Activated CD4-positive, alpha-beta T cell treated with anti-CD3 and anti-CD28 coated beads for 4 hours (primary cell): ENCODE results near the gene GCN1.
"Not testable (repeated sequence)": the region's sequence is repeated elsewhere in the genome, so short reads cannot be mapped to it uniquely, and the experiment has no call there.

Experiments
- DNase-seq, 2 donors: peaks; one replicate each; pipeline ENCODE4 v3.0.0-alpha.2; 2020

The GCN1 gene

DNA sequence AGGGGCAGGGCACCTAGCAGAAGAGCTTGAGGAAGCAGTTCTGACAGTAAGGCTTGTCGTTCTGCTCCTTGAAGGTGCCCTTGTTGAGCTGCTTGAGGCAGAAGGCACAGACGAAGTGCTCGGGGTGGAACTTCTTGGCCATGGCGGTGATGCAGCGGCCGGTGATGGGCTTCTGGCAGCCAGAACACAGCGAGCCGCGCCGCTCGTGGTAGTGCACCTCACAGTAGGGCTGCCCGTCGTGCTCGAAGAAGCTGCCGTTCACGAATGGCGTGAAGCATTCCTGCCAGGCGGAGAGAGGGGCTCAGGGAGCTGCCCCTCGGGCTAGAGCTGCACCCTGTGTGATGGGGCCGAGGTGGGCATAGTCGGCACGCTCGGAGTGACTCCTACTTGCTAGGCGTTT lies 17.8 kb upstream of the GCN1 start:
- no peak for DNase-seq

DNA sequence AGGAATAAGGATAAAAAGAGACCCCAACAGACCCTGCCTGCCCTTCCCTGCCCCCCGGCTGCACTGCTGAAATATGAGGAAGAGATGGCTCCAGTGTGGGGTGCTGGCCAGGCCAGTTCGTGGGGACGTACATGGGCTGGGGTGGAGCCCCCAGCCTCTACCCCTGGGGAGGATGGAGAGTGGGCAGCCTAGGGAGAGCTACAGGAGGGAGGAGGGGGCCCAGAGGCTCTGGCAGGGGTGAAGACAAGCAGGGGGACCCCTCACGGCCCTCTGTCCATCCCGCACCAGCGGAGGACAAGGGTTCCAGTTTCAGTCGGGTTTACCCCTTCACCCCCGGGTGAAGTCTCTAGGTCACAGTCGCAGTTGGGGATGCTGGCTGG lies 17.4 kb upstream of the GCN1 start:
- no peak for DNase-seq

DNA sequence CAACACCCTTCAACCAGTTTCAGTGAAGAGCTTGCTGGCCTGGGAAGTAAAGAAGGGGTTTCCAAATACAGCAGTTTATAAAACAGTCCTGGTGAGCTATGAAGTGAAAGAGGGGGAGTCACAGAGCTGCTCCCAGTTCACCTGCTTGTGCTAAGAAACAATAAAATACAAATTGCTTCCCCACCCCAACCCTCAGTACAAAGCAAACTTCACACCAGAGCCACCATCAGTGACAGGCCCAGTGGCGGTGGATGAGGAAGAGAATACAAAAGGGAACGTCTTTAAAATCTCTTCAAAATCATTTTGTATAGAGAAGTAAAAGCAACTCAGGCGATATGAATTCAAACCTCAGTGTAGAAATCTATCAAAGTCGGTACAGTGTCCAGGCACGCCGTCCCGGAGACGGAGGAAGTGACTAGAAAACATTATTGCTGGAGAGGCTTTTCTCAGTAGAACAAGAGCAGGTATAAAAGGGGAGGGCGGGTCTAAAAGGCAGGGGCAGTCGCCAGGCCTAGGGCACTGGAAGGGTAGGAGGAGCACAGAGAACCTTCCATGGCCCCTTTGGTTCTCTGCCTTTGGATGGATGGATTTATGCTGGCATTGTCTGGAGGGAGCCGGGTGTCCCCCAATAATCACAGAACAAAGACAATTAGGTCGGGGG lies 16.9 kb upstream of the GCN1 start:
- DNase-seq, result no peak

GRCh38 chr12:120209851-120210250 lies 15.3 kb upstream of the GCN1 start:
- DNase-seq, result no peak

DNA sequence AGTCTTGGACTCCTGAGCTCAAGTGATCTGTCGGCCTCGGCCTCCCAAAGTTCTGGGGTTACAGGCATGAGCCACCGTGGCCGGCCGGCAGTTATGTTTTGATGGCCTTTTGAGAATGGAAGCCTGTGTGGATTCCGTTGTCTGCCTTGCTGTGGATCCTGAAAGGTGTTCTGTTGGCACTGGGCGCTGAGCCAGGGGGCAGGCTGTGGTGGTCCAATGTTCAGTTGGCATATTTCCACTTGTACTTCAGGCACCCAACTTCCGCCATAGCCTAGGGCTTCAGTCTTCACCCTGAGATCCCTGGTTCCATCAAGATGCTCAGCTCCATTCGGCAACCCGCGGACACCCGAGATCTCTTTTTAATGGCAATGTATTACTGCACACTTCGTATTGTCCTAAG lies 12.7 kb upstream of the GCN1 start:
- no peak for DNase-seq

DNA sequence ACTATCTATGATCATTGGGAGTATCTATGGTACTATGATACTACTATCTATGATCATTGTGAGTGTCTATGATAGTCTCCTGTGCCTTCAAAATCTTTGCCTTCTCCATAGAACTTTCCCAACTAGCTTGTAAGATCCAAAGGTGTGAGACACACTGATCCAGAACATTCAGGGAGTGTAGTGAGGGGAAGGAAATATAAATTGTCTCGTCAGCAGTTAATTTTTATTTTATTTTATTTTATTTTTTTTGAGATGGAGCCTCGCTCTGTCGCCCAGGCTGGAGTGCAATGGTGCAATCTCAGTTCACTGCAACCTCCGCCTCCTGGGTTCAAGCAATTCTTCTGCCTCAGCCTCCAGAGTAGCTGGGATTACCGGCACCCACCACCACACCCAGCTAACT lies 12.3 kb upstream of the GCN1 start:
- DNase-seq, result not testable (repeated sequence)

DNA sequence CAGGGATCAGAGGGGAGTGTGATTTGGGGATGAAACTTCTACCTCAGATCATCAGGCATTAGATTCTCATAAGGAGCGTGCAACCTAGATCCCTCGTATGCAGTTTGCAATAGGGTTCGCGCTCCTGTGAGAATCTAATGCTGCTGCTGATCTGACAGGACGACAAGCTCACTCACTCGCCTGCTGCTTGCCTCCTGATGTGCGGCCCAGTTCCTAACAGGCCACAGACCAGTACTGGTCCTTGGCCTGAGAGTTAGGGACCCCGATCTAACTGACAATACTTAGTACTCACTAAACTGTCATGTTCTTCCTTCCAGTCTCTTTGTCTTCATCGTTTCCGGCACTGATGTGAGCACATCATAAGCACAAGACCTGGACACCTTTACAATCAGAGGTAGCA lies 11.7 kb upstream of the GCN1 start:
- DNase-seq, result no peak

GRCh38 chr12:120204171-120204570 lies 9.7 kb upstream of the GCN1 start:
- no peak for DNase-seq

GRCh38 chr12:120200364-120200800 lies 5.9 kb upstream of the GCN1 start:
- peak in 1 of 2 donors; percentile 24 for DNase-seq

GRCh38 chr12:120199595-120200306 lies 5.2 kb upstream of the GCN1 start:
- DNase-seq, result peak in 1 of 2 donors; percentile 43

DNA sequence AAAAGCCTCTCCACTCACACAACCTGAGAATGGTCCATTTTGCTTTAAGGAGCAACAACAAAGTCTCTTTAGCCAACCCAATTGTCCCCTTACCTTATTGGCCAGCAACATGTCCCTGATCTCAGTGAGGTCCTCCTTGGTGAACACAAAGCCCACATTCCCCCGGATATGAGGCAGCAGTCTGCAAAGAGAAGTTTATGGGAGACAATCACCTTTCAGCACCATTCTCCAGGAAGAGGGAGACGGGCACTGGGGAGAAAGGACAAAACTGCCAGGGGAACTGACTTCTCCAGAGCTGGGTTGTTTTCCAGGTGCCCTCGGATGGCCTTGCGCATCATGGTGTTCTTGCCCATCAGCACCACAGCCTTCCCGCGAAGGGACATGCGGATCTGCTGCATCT lies 4.5 kb upstream of the GCN1 start:
- no peak for DNase-seq

DNA sequence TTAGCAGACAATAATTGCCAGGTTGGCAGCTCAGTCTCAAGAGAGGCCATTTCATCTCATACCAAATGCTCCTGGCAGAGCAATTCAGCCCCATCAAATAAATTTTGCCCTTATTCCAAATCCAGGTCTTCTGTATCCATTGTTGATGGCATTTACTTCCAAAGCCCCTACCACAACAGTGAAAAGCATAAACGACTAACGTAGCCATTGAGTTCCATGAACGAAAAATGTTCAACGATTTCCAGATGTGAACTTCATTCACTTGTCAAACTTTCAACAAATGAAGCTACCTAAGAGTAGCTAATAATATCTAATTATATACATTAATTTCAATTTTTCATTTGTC lies 3.0 kb upstream of the GCN1 start:
- DNase-seq, result no peak

GRCh38 chr12:120196817-120197541 lies 2.5 kb upstream of the GCN1 start:
- not testable (repeated sequence) for DNase-seq

DNA sequence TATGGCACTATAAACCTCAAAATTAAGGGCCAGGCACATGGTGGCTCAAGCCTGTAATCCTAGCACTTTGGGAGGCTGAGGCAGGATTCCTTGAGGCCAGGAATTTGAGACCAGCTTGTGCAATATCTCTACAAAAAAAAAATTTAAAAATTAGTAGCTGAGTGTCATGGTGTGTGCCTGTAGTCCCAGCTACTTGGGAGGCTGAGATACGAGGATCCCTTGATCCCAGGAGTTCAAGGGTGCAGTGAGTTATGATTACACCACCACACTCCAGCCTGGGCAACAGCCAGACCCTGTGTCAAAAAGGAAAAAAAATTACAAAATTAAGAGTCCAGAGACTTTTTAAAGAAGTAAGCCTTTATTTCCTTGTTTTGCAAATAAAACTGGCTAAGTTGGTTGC lies 1.8 kb upstream of the GCN1 start:
- no peak for DNase-seq

DNA sequence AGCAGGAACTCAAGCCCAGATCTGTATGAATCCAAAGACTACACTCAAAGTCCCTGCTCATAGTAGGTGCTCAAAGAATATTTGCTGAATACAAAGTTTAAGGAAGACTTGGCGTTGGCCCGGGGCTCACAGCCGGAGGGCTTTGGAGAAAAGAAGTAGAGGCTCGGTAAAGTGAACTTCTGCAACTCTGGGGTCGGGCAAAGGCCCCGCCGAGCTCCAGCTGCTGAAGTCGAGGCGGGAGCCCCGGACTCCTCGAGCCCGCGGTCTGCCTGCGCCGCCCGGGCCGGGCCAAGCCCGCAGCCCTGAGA lies 335 bp downstream of the GCN1 start:
- DNase-seq, result no peak

- DNase-seq, result not testable (repeated sequence)
These were observed 1.2 kb downstream of the GCN1 start for GRCh38 chr12:120193286-120193685.

- no peak for DNase-seq
These were observed 3.5 kb downstream of the GCN1 start for GRCh38 chr12:120190985-120191480.

DNA sequence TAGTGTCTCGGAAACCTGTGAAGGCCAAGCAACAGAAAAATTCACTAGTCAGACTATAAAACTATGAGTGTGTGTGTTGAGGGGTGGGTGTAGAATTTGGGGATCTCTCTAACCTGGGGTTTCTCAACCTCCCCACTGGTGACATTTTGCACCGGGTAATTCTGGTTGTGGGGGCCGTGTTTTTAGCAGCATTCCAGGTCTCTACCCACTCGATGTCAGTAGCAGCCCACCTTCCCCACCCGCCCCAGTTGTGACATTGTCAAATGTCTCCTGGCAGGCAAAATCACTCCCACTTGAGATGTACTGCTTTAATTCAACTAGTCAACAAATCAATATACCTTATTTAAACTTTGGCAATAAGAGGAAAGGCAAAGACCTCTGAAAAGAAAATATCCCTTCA lies 4.1 kb downstream of the GCN1 start:
- no peak for DNase-seq

- no peak for DNase-seq
These were observed 7.9 kb downstream of the GCN1 start for GRCh38 chr12:120186654-120187053.

DNA sequence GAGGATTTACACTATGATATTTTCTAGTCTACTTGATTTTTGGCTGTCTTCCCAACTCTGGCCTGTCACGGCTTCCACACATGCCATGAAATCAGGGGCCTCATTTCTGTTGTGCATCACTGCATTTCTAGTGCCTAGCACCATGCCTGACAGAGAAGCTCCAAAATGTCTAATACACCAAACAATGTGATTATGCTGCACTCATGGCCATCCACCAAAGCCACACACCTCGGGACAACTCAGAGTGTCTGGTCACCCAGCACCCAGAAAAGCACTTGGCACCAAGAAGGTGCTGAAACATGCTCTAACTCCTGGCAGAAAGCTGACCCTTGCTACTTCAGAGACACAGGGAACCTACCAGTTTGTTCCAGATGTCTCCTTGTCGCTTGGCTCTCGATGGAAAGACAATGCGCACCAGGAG lies 11.3 kb downstream of the GCN1 start:
- DNase-seq, result no peak

- DNase-seq, result no peak
These were observed 12.4 kb downstream of the GCN1 start for GRCh38 chr12:120181991-120182631.

GRCh38 chr12:120180975-120181374 lies 13.5 kb downstream of the GCN1 start:
- no peak for DNase-seq

DNA sequence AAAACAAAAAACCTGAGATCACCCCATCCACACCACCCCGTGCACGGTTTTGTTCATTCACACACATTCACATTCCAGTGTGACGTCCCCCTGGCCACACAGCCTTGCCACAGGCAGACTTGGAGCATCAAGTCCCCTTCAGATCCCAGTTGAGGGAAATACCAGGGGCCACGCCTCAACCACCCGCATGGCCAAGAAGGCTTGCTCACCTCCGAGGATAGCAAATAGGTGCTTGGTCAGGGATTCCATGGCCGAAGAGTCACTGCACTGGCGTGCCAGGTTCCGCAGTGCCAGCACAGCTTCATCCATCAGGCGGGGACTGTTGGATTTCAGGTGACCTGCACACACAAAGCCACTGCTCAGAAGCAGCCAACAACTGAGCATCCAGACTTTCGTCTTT lies 19.0 kb downstream of the GCN1 start:
- DNase-seq, result no peak

DNA sequence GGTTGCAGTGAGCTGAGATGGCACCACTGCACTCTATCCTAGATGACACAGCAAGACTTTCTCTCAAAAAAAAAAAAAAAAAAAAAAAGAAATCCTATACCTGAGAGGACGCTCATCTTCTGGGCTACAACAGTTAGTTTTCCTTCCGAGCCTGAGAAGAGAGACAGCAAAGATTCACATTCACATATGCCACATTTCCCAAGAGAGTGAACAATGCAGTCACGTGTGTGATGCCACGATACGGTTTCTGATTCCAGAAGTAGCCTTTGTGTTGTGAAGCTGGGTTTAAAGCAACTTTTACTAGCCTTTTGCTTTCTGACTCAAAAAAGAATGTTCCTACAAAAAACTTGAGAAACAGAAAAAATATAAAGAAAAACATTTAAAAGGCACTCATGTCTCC lies 19.5 kb downstream of the GCN1 start:
- no peak for DNase-seq
